Neural cell (in vitro differentiated cells): ENCODE data around the gene UBE2I. TPM values are rescaled to one million over a fixed set of nuclear protein-coding genes. Genes with fewer than 3 reads are reported as not detected.

Experiments
- H2AFZ ChIP-seq: fragments of 200-600, 300-800 bp; sonication (generic), shearing (Covaris generic); 2 replicates; pipeline ENCODE4 v1.6.0; 2014; ENCODE audit warnings: low read depth, mild to moderate bottlenecking, antibody characterized with exemption, low read length, moderate library complexity
- H3F3A ChIP-seq: fragments of 200-600 bp; shearing (Covaris generic); 2 replicates; pipeline ENCODE4 v1.6.1; 2016; ENCODE audit warnings: mild to moderate bottlenecking, moderate library complexity, mixed read lengths, antibody characterized with exemption, low read length; ENCODE audit not compliant: insufficient read depth, poor library complexity, severe bottlenecking
- H3K27ac ChIP-seq: fragments of 200-600, 300-800 bp; sonication (generic), shearing (Covaris generic); 2 replicates; pipeline ENCODE4 v1.5.1; 2014; ENCODE audit warnings: mild to moderate bottlenecking, low read length, moderate library complexity
- H3K27me3 ChIP-seq: fragments of 300-800, 200-600 bp; sonication (generic), shearing (Covaris generic); 2 replicates; pipeline ENCODE4 v1.6.0; 2014; ENCODE audit warnings: mild to moderate bottlenecking, low read depth, low read length, moderate library complexity; ENCODE audit not compliant: insufficient read depth
- H3K36me3 ChIP-seq: fragments of 300-800, 200-600 bp; sonication (generic), shearing (Covaris generic); 2 replicates; pipeline ENCODE4 v1.5.1; 2014; ENCODE audit warnings: mild to moderate bottlenecking, antibody characterized with exemption, low read length, moderate library complexity; ENCODE audit not compliant: insufficient read depth
- H3K4me2 ChIP-seq: fragments of 300-800, 200-600 bp; sonication (generic), shearing (Covaris generic); 2 replicates; pipeline ENCODE4 v1.6.0; 2014; ENCODE audit warnings: mild to moderate bottlenecking, low read length
- H3K4me3 ChIP-seq: fragments of 300-800, 200-600 bp; sonication (generic), shearing (Covaris generic); 2 replicates; pipeline ENCODE4 v1.5.1; 2014; ENCODE audit warnings: mild to moderate bottlenecking, low read length, moderate library complexity
- H3K79me2 ChIP-seq: fragments of 200-600 bp; shearing (Covaris generic); replicated peaks from 2 replicates; pipeline ENCODE4 v1.6.0; 2014; ENCODE audit warnings: mild to moderate bottlenecking, low read length, moderate library complexity; ENCODE audit not compliant: insufficient read depth
- H3K9ac ChIP-seq: fragments of 300-800, 200-600 bp; sonication (generic), shearing (Covaris generic); 2 replicates; pipeline ENCODE4 v1.6.1; 2016; ENCODE audit warnings: mild to moderate bottlenecking, low read length, mixed read lengths
- H3K9me2 ChIP-seq: fragments of 200-600 bp; shearing (Covaris generic); 2 replicates; pipeline ENCODE4 v1.6.1; 2016; ENCODE audit warnings: mild to moderate bottlenecking, low read length, mixed read lengths; ENCODE audit not compliant: insufficient read depth
- H3K9me3 ChIP-seq: fragments of 200-600, 300-800 bp; sonication (generic), shearing (Covaris generic); 2 replicates; pipeline ENCODE4 v1.6.1; 2016; ENCODE audit warnings: mild to moderate bottlenecking, mixed run types, low read length, moderate library complexity, mixed read lengths
- H4K20me1 ChIP-seq: fragments of 200-600 bp; shearing (Covaris generic); 2 replicates; pipeline ENCODE4 v1.6.1; 2016; ENCODE audit warnings: mild to moderate bottlenecking, mixed run types; ENCODE audit not compliant: insufficient read depth
- EP300 ChIP-seq: fragments of 450-650 bp; conservative IDR thresholded peaks from 2 replicates; pipeline ENCODE4 v1.6.1; 2014; ENCODE audit warnings: antibody characterized with exemption, mild to moderate bottlenecking, moderate library complexity; ENCODE audit not compliant: poor library complexity, severe bottlenecking
- EZH2 ChIP-seq: fragments of 200-600, 300-800 bp; shearing (Covaris generic), sonication (generic); IDR thresholded peaks from 2 replicates; pipeline ENCODE4 v1.6.1; 2014; ENCODE audit warnings: antibody characterized with exemption, low read length, borderline replicate concordance, mild to moderate bottlenecking; ENCODE audit not compliant: insufficient read depth, poor library complexity, severe bottlenecking
- MXI1 ChIP-seq: fragments of 450-650 bp; conservative IDR thresholded peaks from 2 replicates; pipeline ENCODE4 v1.6.1; 2014; ENCODE audit warnings: antibody characterized with exemption, mild to moderate bottlenecking; ENCODE audit not compliant: poor library complexity, severe bottlenecking
- POLR2AphosphoS5 ChIP-seq: IDR thresholded peaks from 2 replicates; pipeline ENCODE4 v1.6.1; 2012
- RAD21 ChIP-seq: fragments of 450-650 bp; conservative IDR thresholded peaks from 2 replicates; pipeline ENCODE4 v1.6.1; 2014; ENCODE audit warnings: antibody characterized with exemption, mild to moderate bottlenecking, moderate library complexity
- SMC3 ChIP-seq: fragments of 450-650 bp; conservative IDR thresholded peaks from 2 replicates; pipeline ENCODE4 v1.6.1; 2014; ENCODE audit warnings: antibody characterized with exemption, mild to moderate bottlenecking, moderate library complexity; ENCODE audit not compliant: poor library complexity
- TAF1 ChIP-seq: IDR thresholded peaks from 2 replicates; pipeline ENCODE4 v1.6.1; 2012; ENCODE audit warnings: low read depth
- polyA plus RNA-seq: library from polyadenylated mRNA; depleted of rRNA; stranded (reverse); fragments of >200 nt; gene quantifications from 2 replicates; pipeline ENCODE4 v1.2.3, GENCODE V29; 2014
- TF ChIP-seq, protein P1 (sequence below): IDR thresholded peaks from 2 replicates; pipeline ENCODE4 v1.6.1; 2012; ENCODE audit warnings: borderline replicate concordance
- TF ChIP-seq, protein P2 (sequence below): fragments of 450-650 bp; IDR thresholded peaks from 2 replicates; pipeline ENCODE4 v1.5.1; 2014; ENCODE audit warnings: antibody characterized with exemption, mild to moderate bottlenecking, moderate library complexity; ENCODE audit not compliant: poor library complexity, severe bottlenecking

Gene UBE2I
- polyA plus RNA-seq, 1 donor from 2014 or later, result 111 TPM

DNA sequence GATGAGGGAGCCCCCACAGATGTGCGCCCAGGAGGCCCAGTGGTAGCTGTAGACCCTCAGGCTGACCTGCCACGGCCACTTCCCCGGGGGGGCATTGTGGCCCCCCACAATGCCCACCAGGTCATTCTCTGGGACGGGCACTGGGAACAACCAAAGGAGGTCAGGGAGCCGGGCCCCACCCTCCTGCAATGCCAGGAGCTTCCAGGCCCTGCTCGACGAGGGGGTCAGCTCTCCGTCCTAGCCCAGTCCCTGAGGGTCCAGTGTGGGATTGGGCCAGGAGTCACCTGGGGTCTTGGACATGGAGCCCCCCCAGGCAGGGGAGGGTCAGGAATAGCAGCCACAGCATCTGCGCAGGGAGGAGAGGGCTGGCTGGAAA, 46.6 kb upstream of the UBE2I start:
- Histone ChIP-seq H2AFZ (no peak overlapping the region), H3K27ac (no peak overlapping the region), H3K4me2 (no peak overlapping the region), H3F3A (no peaks in the 10 kb centered on the region), H3K9me3 (no peaks in the 10 kb centered on the region), H3K9me2 (no peaks in the 10 kb centered on the region), H4K20me1 (no peaks in the 10 kb centered on the region), H3K4me3 (no peak overlapping the region), H3K79me2 (no peaks in the 10 kb centered on the region), H3K36me3 (no peaks in the 10 kb centered on the region), H3K9ac (no peak overlapping the region), H3K27me3 (peaks cover 15% of the 10 kb centered on the region)
- TF ChIP-seq MXI1 (no peak), EP300 (no peak), TAF1 (no peak)

DNA sequence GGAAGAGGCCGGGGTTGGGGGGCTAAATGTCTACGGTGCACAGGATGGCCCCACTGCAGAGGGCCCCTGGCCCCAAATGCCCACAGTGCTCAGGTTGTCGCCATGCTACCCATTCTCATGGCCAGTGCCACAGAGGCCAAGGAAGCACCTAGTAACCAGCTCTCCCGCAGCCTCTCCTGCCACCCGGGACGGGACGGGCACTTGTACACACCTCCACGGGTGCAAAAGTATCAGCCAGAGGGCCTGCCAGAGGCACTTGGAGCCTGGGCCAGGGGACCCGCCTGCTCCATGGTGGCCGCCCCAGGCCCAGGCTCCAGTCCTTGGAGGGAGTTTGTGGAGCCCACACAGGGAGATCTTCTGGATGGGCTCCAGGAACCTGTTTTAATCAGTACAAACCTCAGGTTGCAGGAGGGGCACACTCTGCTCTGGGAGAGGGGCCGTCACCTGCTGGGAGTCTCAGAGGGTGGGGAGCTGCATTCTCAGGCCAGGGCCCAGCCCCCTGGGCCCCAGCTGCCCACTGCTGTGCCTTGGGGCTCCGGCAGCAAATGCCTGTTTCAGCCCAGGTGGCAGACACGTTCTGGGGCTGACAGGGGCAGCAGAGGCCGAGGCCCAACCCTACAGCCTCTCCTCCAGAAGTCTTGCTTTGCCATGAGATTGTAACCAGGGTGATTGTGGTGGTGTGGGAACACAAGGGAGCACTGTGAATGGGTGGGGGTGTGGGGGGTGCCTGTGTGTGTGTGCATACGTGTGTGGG, 45.7 kb upstream of the UBE2I start:
- Histone ChIP-seq H3K4me3 (no peak overlapping the region), H3K9ac (no peak overlapping the region), H3K79me2 (no peaks in the 10 kb centered on the region), H3K9me3 (no peaks in the 10 kb centered on the region), H4K20me1 (no peaks in the 10 kb centered on the region), H3K27me3 (peaks cover 14% of the 10 kb centered on the region), H3K27ac (no peak overlapping the region), H3K9me2 (no peaks in the 10 kb centered on the region), H3F3A (no peaks in the 10 kb centered on the region), H3K4me2 (no peak overlapping the region), H3K36me3 (no peaks in the 10 kb centered on the region), H2AFZ (no peak overlapping the region)
- TF ChIP-seq MXI1 (no peak), POLR2AphosphoS5 (no peak), TAF1 (no peak), EZH2 (no peak), EP300 (no peak), SMC3 (no peak), RAD21 (no peak)
- TF ChIP-seq, protein P1, sequence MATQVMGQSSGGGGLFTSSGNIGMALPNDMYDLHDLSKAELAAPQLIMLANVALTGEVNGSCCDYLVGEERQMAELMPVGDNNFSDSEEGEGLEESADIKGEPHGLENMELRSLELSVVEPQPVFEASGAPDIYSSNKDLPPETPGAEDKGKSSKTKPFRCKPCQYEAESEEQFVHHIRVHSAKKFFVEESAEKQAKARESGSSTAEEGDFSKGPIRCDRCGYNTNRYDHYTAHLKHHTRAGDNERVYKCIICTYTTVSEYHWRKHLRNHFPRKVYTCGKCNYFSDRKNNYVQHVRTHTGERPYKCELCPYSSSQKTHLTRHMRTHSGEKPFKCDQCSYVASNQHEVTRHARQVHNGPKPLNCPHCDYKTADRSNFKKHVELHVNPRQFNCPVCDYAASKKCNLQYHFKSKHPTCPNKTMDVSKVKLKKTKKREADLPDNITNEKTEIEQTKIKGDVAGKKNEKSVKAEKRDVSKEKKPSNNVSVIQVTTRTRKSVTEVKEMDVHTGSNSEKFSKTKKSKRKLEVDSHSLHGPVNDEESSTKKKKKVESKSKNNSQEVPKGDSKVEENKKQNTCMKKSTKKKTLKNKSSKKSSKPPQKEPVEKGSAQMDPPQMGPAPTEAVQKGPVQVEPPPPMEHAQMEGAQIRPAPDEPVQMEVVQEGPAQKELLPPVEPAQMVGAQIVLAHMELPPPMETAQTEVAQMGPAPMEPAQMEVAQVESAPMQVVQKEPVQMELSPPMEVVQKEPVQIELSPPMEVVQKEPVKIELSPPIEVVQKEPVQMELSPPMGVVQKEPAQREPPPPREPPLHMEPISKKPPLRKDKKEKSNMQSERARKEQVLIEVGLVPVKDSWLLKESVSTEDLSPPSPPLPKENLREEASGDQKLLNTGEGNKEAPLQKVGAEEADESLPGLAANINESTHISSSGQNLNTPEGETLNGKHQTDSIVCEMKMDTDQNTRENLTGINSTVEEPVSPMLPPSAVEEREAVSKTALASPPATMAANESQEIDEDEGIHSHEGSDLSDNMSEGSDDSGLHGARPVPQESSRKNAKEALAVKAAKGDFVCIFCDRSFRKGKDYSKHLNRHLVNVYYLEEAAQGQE, result no peak
- TF ChIP-seq, protein P2, sequence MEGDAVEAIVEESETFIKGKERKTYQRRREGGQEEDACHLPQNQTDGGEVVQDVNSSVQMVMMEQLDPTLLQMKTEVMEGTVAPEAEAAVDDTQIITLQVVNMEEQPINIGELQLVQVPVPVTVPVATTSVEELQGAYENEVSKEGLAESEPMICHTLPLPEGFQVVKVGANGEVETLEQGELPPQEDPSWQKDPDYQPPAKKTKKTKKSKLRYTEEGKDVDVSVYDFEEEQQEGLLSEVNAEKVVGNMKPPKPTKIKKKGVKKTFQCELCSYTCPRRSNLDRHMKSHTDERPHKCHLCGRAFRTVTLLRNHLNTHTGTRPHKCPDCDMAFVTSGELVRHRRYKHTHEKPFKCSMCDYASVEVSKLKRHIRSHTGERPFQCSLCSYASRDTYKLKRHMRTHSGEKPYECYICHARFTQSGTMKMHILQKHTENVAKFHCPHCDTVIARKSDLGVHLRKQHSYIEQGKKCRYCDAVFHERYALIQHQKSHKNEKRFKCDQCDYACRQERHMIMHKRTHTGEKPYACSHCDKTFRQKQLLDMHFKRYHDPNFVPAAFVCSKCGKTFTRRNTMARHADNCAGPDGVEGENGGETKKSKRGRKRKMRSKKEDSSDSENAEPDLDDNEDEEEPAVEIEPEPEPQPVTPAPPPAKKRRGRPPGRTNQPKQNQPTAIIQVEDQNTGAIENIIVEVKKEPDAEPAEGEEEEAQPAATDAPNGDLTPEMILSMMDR, result no peak
